Upper lobe of left lung (tissue), 4 donors: Measurements from ENCODE around the gene TLE1.

Source experiments
- EP300 ChIP-seq, 4 donors: sonication (generic); formaldehyde crosslinking; IDR thresholded peaks; one replicate each; pipeline ENCODE4 v1.5.1; 2017; ENCODE audit warnings: antibody characterized with exemption in 4 of 4, control low read depth in 2 of 4
- POLR2A ChIP-seq, 4 donors: fragments of 450-650 bp; IDR thresholded peaks; one replicate each; pipeline ENCODE4 v1.5.1; 2016 to 2017; ENCODE audit warnings: antibody characterized with exemption in 4 of 4, mild to moderate bottlenecking in 2 of 4
- POLR2AphosphoS5 ChIP-seq, 2 donors: sonication (generic); formaldehyde crosslinking; IDR thresholded peaks; one replicate each; pipeline ENCODE4 v1.5.1; 2017; ENCODE audit warnings: antibody characterized with exemption in 2 of 2
- TF ChIP-seq, protein P1 (sequence below), 6 experiments: fragments of 450-650 bp in 4 of 6; fragments of 200-600 bp in 2 of 6; sonication (generic) in 2 of 6; IDR thresholded peaks; one replicate each; pipeline ENCODE4 v1.5.1; 2016 to 2019; ENCODE audit warnings: antibody characterized with exemption in 6 of 6

DNA sequence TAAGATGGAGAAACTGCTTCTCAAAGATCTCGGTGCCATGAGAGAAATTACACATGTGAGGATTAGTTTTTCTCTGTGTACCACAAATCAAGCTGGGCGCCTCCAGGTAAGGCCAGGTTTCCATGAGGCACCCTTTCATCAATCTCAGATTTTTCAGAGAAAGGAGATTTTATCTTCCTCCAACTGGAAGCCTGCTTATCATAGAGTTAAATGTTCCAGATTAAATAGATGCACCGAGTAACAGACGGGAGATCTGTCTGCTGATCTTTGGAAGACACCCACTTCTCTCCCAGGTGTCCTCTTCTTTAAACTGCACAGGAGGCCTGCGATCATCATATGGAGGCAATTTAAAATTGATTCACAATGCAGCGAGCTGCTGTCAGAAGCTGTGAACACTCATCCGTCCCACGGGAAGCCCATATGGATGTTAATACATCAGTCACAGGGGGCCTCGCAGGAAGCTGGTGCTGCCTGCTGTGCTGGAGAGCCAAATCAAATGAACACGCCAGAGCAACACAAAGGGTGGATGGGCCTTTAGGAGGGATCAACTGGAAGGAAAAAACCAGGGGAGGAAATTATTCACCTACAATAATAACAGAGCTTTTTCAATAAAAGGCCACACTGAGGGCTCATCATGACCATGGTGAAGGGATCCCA lies 93.3 kb downstream of the TLE1 start:
- TF ChIP-seq EP300 (IDR thresholded peaks at IDR 0.05) (no peak), POLR2A (IDR thresholded peaks at IDR 0.05) (no peak), POLR2AphosphoS5 (IDR thresholded peaks at IDR 0.05) (no peak)
- TF ChIP-seq, protein P1, sequence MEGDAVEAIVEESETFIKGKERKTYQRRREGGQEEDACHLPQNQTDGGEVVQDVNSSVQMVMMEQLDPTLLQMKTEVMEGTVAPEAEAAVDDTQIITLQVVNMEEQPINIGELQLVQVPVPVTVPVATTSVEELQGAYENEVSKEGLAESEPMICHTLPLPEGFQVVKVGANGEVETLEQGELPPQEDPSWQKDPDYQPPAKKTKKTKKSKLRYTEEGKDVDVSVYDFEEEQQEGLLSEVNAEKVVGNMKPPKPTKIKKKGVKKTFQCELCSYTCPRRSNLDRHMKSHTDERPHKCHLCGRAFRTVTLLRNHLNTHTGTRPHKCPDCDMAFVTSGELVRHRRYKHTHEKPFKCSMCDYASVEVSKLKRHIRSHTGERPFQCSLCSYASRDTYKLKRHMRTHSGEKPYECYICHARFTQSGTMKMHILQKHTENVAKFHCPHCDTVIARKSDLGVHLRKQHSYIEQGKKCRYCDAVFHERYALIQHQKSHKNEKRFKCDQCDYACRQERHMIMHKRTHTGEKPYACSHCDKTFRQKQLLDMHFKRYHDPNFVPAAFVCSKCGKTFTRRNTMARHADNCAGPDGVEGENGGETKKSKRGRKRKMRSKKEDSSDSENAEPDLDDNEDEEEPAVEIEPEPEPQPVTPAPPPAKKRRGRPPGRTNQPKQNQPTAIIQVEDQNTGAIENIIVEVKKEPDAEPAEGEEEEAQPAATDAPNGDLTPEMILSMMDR (IDR thresholded peaks at IDR 0.05), result no peak
